ENCODE measurements around the gene P2RX1.
"Not testable (repeated sequence)": the region's sequence is repeated elsewhere in the genome, so short reads cannot be mapped to it uniquely, and the experiment has no call there.

P2RX1 gene

DNA sequence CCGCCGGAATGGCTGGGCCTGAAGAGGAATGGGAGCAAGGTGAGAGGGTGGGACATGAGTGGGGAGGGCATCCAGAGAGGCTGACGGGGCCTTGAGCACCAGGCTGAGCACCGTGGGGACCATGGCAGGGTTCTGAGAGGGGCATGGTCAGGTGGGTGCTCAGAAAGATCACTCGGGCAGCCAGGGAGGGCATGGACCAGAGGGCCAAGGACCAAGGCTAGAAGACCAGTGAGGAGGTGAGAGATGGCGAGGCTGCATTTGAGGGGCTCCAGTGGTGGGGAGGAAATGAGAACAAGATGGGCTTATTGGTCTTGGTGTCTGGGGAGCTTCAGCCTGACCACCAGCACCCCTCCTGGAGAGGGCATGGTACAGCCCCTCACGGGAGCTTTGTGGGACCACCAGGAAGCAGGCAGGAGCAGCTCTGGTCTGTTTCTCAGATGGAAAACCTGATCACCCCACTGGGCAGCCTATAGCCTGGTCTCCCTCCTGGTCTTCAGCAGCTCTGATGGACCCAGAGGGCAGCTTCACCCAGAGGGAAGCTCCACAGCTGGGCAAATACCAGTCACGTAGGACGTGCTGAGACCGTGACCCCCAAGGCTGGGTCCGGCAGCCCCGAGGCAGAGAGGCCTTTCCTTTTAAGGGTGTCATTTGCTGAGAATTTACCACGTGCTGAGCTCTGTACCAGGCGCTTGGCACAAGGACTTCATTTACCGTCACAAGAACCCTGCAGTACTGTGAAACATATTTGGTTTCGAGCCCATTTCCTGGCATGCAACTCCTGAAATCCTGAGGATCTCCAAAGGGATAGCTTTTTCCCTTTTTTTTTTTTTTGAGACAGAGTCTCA, 58.8 kb downstream of the P2RX1 start:
- no peak for DNase-seq (ENCODE audit: low read depth)

DNA sequence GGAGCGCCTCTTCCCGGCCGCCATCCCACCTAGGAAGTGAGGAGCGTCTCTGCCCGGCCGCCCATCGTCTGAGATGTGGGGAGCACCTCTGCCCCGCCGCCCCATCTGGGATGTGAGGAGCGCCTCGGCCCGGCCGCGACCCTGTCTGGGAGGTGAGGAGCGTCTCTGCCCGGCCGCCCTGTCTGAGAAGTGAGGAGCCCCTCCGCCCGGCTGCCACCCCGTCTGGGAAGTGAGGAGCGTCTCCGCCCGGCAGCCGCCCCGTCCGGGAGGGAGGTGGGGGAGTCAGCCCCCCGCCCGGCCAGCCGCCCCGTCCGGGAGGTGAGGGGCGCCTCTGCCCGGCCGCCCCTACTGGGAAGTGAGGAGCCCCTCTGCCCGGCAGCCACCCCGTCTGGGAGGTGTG, 62.1 kb downstream of the P2RX1 start:
- not testable (repeated sequence) for DNase-seq (ENCODE audit: low read depth)

DNA sequence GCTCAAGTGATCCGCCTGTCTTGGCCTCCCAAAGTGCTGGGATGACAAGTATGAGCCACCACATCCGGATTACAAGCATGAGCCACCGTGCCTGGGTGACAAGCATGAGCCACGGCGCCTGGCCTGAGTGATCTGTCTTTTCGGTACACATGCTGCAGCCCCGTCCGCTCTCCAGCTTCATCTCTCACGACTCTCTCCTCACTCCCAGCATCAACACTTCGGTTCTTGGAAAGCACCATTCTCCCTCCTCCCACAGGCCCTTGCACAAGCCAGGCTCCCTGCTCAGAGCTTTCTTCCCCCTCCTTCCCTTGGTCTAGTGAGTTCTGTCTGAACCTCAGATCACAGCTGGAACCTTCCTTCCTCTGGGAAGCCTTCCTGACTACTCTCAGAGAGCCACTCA, 63.7 kb downstream of the P2RX1 start:
- DNase-seq (ENCODE audit: low read depth), result no peak

- no peak for DNase-seq (ENCODE audit: low read depth)
Measured at GRCh38 chr17:3851461-3852100, 64.7 kb downstream of the P2RX1 start.

DNA sequence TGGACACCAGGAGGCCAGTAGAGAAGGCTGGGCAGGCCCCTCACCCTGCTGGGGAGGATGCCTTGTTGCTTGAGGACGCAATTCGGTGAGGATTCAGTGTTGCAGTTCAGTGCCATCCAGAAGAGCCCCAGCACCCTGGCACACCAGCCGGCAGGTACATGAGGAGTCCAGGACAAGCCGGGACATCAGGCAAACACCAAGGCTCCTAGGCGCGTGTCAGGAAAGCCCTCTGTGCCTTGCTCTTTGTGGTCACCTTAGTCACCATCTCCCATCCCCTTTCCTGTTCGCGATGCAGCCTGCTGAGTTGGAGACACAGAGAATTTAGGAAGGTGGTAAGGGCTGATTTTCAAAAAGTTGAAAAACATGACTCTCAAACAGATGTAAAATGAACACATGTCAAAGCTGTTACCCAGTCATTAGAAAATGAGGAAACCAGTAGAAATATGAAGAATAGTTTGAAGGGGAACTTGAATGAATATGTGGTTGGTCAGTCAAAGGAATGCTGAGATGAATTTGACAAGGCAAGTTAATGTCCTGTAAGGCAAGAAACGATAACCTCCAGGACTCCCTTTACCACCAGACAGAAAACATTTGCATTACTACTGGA, 67.9 kb downstream of the P2RX1 start:
- no peak for DNase-seq (ENCODE audit: low read depth)

DNA sequence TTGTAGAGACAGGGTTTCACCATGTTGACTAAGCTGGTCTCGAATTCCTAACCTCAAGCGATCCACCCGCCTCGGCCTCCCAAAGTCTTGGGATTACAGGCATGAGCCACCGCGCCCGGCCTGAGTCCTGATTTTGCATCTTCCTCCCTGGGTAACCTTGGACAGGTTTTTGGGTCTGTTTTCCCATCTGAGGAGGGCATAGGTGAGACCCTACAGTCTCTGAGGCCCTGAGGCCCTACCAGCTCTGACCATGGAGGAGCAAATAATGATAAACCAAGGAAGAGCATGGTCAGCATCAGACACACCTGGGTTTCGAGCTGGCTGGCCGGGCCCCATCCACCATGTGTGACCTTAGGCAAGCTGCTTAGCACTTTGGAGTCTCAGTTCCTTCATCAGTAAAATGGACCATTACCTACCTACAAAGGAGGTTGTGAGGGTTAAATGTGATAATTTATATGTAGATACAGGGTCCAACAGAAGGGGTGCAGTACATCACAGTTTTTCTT, 69.0 kb downstream of the P2RX1 start:
- no peak for DNase-seq (ENCODE audit: low read depth)
